SK-N-SH (cell line): ENCODE results near the gene OGDH.

Source experiments
- CTCF ChIP-seq: fragments of 200-600 bp; sonication (generic); IDR thresholded peaks from 2 replicates; pipeline ENCODE4 v1.6.1; 2017; ENCODE audit warnings: antibody characterized with exemption, mild to moderate bottlenecking, moderate library complexity
- EP300 ChIP-seq, 2 experiments: IDR thresholded peaks; 2 replicates each; pipeline versions ENCODE4 v1.4.0 to v1.6.1; 2012; ENCODE audit warnings: borderline replicate concordance in 1 of 2, low read depth in 1 of 2, low read length in 1 of 2
- JUND ChIP-seq: IDR thresholded peaks from 2 replicates; pipeline ENCODE4 v1.4.0; 2012
- MAX ChIP-seq: IDR thresholded peaks from 2 replicates; pipeline ENCODE4 v1.4.0; 2012; ENCODE audit warnings: low read depth
- MXI1 ChIP-seq: IDR thresholded peaks from 2 replicates; pipeline ENCODE4 v1.6.1; 2012; ENCODE audit warnings: mild to moderate bottlenecking, low read depth, low read length, improper control_type of control experiment
- NFIC ChIP-seq: IDR thresholded peaks from 2 replicates; pipeline ENCODE4 v1.4.0; 2012; ENCODE audit warnings: borderline replicate concordance
- NRF1 ChIP-seq: IDR thresholded peaks from 2 replicates; pipeline ENCODE4 v1.6.1; 2012; ENCODE audit warnings: low read depth, mild to moderate bottlenecking, low read length
- POLR2AphosphoS5 ChIP-seq: IDR thresholded peaks from 2 replicates; pipeline ENCODE4 v1.6.1; 2012; ENCODE audit warnings: low read depth, low read length
- RAD21 ChIP-seq: IDR thresholded peaks from 2 replicates; pipeline ENCODE4 v1.6.1; 2012; ENCODE audit warnings: mild to moderate bottlenecking, low read length
- RCOR1 ChIP-seq: fragments of 150-350 bp; IDR thresholded peaks from 2 replicates; pipeline ENCODE4 v1.6.1; 2017; ENCODE audit warnings: antibody characterized with exemption, low read length
- REST ChIP-seq: IDR thresholded peaks from 2 replicates; pipeline ENCODE4 v1.6.1; 2012; ENCODE audit warnings: mild to moderate bottlenecking, low read depth, low read length, moderate library complexity
- RXRA ChIP-seq: IDR thresholded peaks from 2 replicates; pipeline ENCODE4 v1.4.0; 2012; ENCODE audit warnings: low read depth, mild to moderate bottlenecking, borderline replicate concordance
- SIN3A ChIP-seq: IDR thresholded peaks from 2 replicates; pipeline ENCODE4 v1.6.1; 2012; ENCODE audit warnings: low read depth, mild to moderate bottlenecking, low read length, moderate library complexity, borderline replicate concordance
- TAF1 ChIP-seq: IDR thresholded peaks from 2 replicates; pipeline ENCODE4 v1.6.1; 2012; ENCODE audit warnings: low read depth, mild to moderate bottlenecking, low read length, moderate library complexity, borderline replicate concordance

- TF ChIP-seq POLR2AphosphoS5 (no peak), CTCF (no peak), RCOR1 (no peak), MAX (no peak), REST (no peak), RAD21 (no peak), MXI1 (no peak), NFIC (no peak), RXRA (no peak), JUND (no peak), SIN3A (no peak), TAF1 (no peak), EP300 (IDR thresholded peaks at IDR 0.05; ENCODE audit: borderline replicate concordance in 1 of 2, low read depth in 1 of 2, low read length in 1 of 2) (no peak), NRF1 (no peak)
Measured at GRCh38 chr7:44674381-44674780, 68.0 kb downstream of the OGDH start.
